HCT116 (cell line): ENCODE measurements around the gene TNFSF12. TPM values are rescaled to one million over a fixed set of nuclear protein-coding genes. Genes with fewer than 3 reads are reported as not detected.

Source experiments
- ATAC-seq: fragments of 200-7000 bp; cut with Tn5 transposase; 2 replicates; pipeline ENCODE4 v1.9.1; 2020; ENCODE audit warnings: mild to moderate bottlenecking, moderate library complexity
- BruUV-seq: library from RNA; stranded (reverse); fragments of 400-500 nt; replicated peaks from 2 replicates; lab custom pipeline; 2021; lab: Mats Ljungman, UMichigan
- CTCF ChIA-PET: fragments of 300-600 bp; sonication (Branson Sonifier 250); formaldehyde crosslinking; loops from one replicate; lab custom pipeline; 2021; ENCODE audit warnings: antibody characterized with exemption; lab: Charles Lee
- POLR2A ChIA-PET: fragments of 300-600, 350-600 bp; sonication (Branson Sonifier 250); formaldehyde crosslinking; loops from one replicate; lab custom pipeline; 2021; ENCODE audit warnings: antibody characterized with exemption; lab: Charles Lee
- RAD21 ChIA-PET, 2 experiments: fragments of 300-600 bp; sonication (Branson Sonifier 250); formaldehyde crosslinking; loops; one replicate each; lab custom pipeline; 2023; ENCODE audit warnings: low total read pairs in 2 of 2; ENCODE audit not compliant: uncharacterized antibody in 2 of 2, unreplicated experiment in 2 of 2, low non-redundant PET in 1 of 2; lab: Charles Lee
- DNase-seq: peaks from one replicate; pipeline ENCODE4 v3.0.0-alpha.2; 2010; ENCODE audit warnings: low read depth, low spot score
- H2AFZ ChIP-seq: fragments of 200-600 bp; shearing (Covaris generic), sonication (generic); 2 replicates; pipeline ENCODE4 v1.6.1; 2017; ENCODE audit warnings: low read depth, mixed run types, mixed read lengths, antibody characterized with exemption, low read length; ENCODE audit not compliant: poor library complexity, severe bottlenecking
- H3K27ac ChIP-seq: 2 replicates; pipeline ENCODE4 v1.5.1; 2012; ENCODE audit warnings: low read depth, low read length
- H3K27me3 ChIP-seq: fragments of 200-600 bp; sonication (generic); 2 replicates; pipeline ENCODE4 v1.6.1; 2016; ENCODE audit warnings: mixed run types, low read length, mixed read lengths; ENCODE audit not compliant: insufficient read depth
- H3K36me3 ChIP-seq, 2 experiments: fragments of 200-500 bp in 1 of 2; fragments of 200-600 bp in 1 of 2; sonication (Bioruptor generic) in 1 of 2; sonication (generic) in 1 of 2; 2 replicates each; pipeline versions ENCODE4 v1.5.1 to v1.6.1; 2014 to 2016; ENCODE audit warnings: low read length in 2 of 2, inconsistent platforms in 1 of 2, mixed read lengths in 1 of 2, mixed run types in 1 of 2; ENCODE audit not compliant: insufficient read depth in 2 of 2, control insufficient read depth in 1 of 2
- H3K4me1 ChIP-seq, 2 experiments: fragments of 200-600 bp in 1 of 2; sonication (generic) in 1 of 2; 2 replicates each; pipeline versions ENCODE4 v1.5.1 to v1.6.1; 2012 to 2017; ENCODE audit warnings: low read length in 2 of 2, inconsistent platforms in 1 of 2, mild to moderate bottlenecking in 1 of 2, mixed read lengths in 1 of 2, mixed run types in 1 of 2, moderate library complexity in 1 of 2; ENCODE audit not compliant: insufficient read depth in 2 of 2, control insufficient read depth in 1 of 2
- H3K4me2 ChIP-seq: fragments of 200-600 bp; sonication (generic); 2 replicates; pipeline ENCODE4 v1.6.1; 2017; ENCODE audit warnings: mixed run types, low read length, mixed read lengths
- H3K4me3 ChIP-seq, 2 experiments: fragments of 200-600 bp in 1 of 2; sonication (generic) in 1 of 2; replicated peaks in 1 of 2; 2 replicates each; pipeline ENCODE4 v1.5.1; 2011 to 2016; ENCODE audit warnings: low read length in 2 of 2, control low read depth in 1 of 2, low read depth in 1 of 2, mild to moderate bottlenecking in 1 of 2, mixed read lengths in 1 of 2, mixed run types in 1 of 2
- H3K79me2 ChIP-seq: fragments of 200-600 bp; sonication (generic); 2 replicates; pipeline ENCODE4 v1.6.1; 2017; ENCODE audit warnings: mild to moderate bottlenecking, mixed run types, low read length, moderate library complexity, mixed read lengths; ENCODE audit not compliant: insufficient read depth
- H3K9ac ChIP-seq: fragments of 200-600 bp; sonication (generic); 2 replicates; pipeline ENCODE4 v1.6.1; 2016; ENCODE audit warnings: low read length, mixed read lengths
- H3K9me2 ChIP-seq: fragments of 200-600 bp; sonication (generic), shearing (Covaris generic); 2 replicates; pipeline ENCODE4 v1.6.1; 2017; ENCODE audit warnings: mixed run types, mild to moderate bottlenecking, moderate library complexity; ENCODE audit not compliant: insufficient read depth
- H3K9me3 ChIP-seq, 2 experiments: fragments of 200-500 bp in 1 of 2; fragments of 200-600 bp in 1 of 2; sonication (Bioruptor generic) in 1 of 2; sonication (generic) in 1 of 2; 2 replicates each; pipeline ENCODE4 v1.6.1; 2014 to 2017; ENCODE audit warnings: low read length in 2 of 2, mixed read lengths in 2 of 2, inconsistent platforms in 1 of 2, low read depth in 1 of 2, mild to moderate bottlenecking in 1 of 2, mixed run types in 1 of 2, moderate library complexity in 1 of 2; ENCODE audit not compliant: control insufficient read depth in 1 of 2, insufficient read depth in 1 of 2
- H4K20me1 ChIP-seq: fragments of 200-600 bp; sonication (generic), shearing (Covaris generic); 2 replicates; pipeline ENCODE4 v1.6.1; 2017; ENCODE audit warnings: mixed run types, mild to moderate bottlenecking, moderate library complexity; ENCODE audit not compliant: insufficient read depth
- CTCF ChIP-seq, 3 experiments: fragments of 200-600 bp in 1 of 3; sonication (generic) in 1 of 3; IDR thresholded peaks in 2 of 3; conservative IDR thresholded peaks in 1 of 3; 2 replicates each; pipeline ENCODE4 v1.5.1; 2012 to 2017; ENCODE audit warnings: low read depth in 2 of 3, low read length in 2 of 3, antibody characterized with exemption in 1 of 3, borderline replicate concordance in 1 of 3, control low read depth in 1 of 3, mild to moderate bottlenecking in 1 of 3, mixed read lengths in 1 of 3, mixed run types in 1 of 3, moderate library complexity in 1 of 3; ENCODE audit not compliant: insufficient read depth in 1 of 3
- ZFX ChIP-seq: fragments of 450-650 bp; IDR thresholded peaks from 2 replicates; pipeline ENCODE4 v1.6.1; 2017
- intact Hi-C: fragments of 100-400 bp; cut with micrococcal nuclease; formaldehyde crosslinking; loops from 2 replicates; pipeline ENCODE4 v1.10.0; 2022
- total RNA-seq: library from RNA; stranded (reverse); gene quantifications from one replicate; pipeline ENCODE4 v1.2.1, GENCODE V29; 2021; ENCODE audit not compliant: unreplicated experiment
- TF ChIP-seq, protein P1 (sequence below): IDR thresholded peaks from 2 replicates; pipeline ENCODE4 v1.6.1; 2012; ENCODE audit warnings: low read depth

TNFSF12 gene
- total RNA-seq, 1 experiment from 2014 or later, result 12.3 TPM

DNA sequence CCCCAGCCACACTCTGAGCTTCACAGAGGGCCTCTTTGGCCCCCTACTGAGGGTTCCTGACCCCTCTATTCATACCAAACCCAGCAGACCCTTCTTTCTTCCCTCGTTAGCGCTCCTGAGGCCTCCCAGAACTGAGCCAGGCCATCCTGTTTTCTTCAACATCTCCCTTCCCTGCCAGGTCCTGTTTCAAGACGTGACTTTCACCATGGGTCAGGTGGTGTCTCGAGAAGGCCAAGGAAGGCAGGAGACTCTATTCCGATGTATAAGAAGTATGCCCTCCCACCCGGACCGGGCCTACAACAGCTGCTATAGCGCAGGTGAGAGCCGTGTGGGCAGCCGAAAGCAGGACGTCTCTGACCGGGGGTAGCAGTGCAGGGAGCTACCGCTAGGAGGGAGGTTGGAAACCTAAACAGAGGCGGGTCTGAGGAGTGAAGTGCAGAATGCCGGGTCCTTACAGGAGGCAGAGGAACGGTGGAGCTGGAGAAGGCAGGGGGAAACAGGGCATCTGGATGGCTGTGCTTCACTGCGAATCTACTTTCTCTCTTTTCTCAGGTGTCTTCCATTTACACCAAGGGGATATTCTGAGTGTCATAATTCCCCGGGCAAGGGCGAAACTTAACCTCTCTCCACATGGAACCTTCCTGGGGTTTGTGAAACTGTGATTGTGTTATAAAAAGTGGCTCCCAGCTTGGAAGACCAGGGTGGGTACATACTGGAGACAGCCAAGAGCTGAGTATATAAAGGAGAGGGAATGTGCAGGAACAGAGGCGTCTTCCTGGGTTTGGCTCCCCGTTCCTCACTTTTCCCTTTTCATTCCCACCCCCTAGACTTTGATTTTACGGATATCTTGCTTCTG, 11.5 kb downstream of the TNFSF12 start:
- H3K4me3 ChIP-seq, result peak overlapping the region; percentile 79 to 83
- TF ChIP-seq CTCF (IDR thresholded peaks at IDR 0.05 in 2 of 3, conservative IDR thresholded peaks at IDR 0.05 in 1 of 3; ENCODE audit: borderline replicate concordance in 1 of 3, insufficient read depth in 1 of 3, low read depth in 2 of 3, low read length in 2 of 3) (peak in 2 of 3 experiments; percentile 54 to 68; a peak in 4 of 6 replicates), ZFX (peak; percentile 43; the same call in 1 of the 2 replicates)
- TF ChIP-seq, protein P1, sequence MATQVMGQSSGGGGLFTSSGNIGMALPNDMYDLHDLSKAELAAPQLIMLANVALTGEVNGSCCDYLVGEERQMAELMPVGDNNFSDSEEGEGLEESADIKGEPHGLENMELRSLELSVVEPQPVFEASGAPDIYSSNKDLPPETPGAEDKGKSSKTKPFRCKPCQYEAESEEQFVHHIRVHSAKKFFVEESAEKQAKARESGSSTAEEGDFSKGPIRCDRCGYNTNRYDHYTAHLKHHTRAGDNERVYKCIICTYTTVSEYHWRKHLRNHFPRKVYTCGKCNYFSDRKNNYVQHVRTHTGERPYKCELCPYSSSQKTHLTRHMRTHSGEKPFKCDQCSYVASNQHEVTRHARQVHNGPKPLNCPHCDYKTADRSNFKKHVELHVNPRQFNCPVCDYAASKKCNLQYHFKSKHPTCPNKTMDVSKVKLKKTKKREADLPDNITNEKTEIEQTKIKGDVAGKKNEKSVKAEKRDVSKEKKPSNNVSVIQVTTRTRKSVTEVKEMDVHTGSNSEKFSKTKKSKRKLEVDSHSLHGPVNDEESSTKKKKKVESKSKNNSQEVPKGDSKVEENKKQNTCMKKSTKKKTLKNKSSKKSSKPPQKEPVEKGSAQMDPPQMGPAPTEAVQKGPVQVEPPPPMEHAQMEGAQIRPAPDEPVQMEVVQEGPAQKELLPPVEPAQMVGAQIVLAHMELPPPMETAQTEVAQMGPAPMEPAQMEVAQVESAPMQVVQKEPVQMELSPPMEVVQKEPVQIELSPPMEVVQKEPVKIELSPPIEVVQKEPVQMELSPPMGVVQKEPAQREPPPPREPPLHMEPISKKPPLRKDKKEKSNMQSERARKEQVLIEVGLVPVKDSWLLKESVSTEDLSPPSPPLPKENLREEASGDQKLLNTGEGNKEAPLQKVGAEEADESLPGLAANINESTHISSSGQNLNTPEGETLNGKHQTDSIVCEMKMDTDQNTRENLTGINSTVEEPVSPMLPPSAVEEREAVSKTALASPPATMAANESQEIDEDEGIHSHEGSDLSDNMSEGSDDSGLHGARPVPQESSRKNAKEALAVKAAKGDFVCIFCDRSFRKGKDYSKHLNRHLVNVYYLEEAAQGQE, result no peak
- H3K36me3 ChIP-seq, result peaks cover 17 to 21% of the 10 kb centered on the region in 2 experiments
- ChIA-PET CTCF (interaction anchor here (0.6 to 2.4 kb wide), 30 partner anchors 8 to 514 kb away, joined by 3 to 37 read pairs (median 4); partner anchors contain the start of genes CD68, NEURL4, PLSCR3 and SLC2A4), RAD21 (interaction anchor here (1.0 to 1.7 kb wide), 2 partner anchors 11 to 204 kb away, joined by 3 to 4 read pairs; no protein-coding TSS in a partner anchor), POLR2A (interaction anchor here (0.6 to 2.0 kb wide), 12 partner anchors 12 to 613 kb away, joined by 3 to 7 read pairs (median 3); partner anchors contain the start of genes MPDU1, POLR2A, TMEM102 and TNK1)
- H3K27ac ChIP-seq, result peak overlapping the region; percentile 86
- peaks cover 27 to 55% of the 10 kb centered on the region in 2 experiments for H3K4me1 ChIP-seq
- no peak overlapping the region for H2AFZ ChIP-seq
- H3K79me2 ChIP-seq, result peaks cover 40% of the 10 kb centered on the region
- no TSS peak for BruUV-seq
- DNase-seq (no peak), ATAC-seq (peak; percentile 65)
- H3K4me2 ChIP-seq, result peak overlapping the region; percentile 95
- no peaks in the 10 kb centered on the region for H3K27me3 ChIP-seq
- H3K9me2 ChIP-seq, result no peaks in the 10 kb centered on the region
- peak overlapping the region; percentile 98 for H3K9ac ChIP-seq
- intact Hi-C loops, result loop anchor here (1.0 to 10.0 kb wide), 5 partner anchors 46 to 204 kb away; partner anchors contain the start of genes CHRNB1, POLR2A and SLC35G6
- H3K9me3 ChIP-seq, result no peaks in the 10 kb centered on the region
- H4K20me1 ChIP-seq, result no peaks in the 10 kb centered on the region
